ENCODE results near the gene DLX3. TPM values are rescaled to one million over a fixed set of nuclear protein-coding genes. Genes with fewer than 3 reads are reported as not detected.

DLX3 gene
- total RNA-seq (2022; extraction: Qiagen RNA extraction; ENCODE audit: low read depth): 0.07 to 0.12 TPM (median 0.07 TPM) in 3 of 5 replicates, not detected in the others

DNA sequence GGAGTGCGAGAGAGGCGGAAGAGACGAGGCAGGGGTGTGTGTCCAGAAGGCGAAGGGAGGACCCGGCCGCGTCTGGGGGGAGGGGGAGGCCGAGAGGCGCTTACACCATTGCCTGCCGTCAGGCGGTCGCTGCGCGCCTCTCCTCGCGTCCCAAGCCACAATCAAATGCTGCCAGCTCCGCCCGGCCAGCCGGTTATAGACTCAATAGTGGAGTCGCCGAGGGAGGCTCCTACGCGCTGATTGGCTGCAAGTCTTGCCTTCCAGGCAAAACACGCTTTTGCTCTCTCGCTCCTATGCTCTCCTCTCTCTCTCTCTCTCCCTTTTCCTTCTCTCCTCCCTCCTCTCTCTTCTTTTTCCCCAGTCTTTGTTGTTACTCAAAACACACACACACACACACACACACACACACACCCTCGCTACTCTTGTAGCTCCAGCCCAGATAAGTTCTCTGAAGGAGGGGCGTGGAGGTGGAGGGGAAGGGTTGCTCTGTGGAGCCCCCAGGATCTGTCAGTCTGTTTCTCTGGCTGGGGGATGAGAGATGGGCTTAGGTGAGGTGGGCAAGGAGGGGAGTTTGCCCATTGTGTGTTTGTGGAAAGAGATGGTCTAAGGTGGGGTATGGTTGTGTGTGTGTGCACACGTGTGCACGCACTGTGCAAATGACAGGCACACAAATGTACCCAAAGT, at the start of gene DLX3:
Gene DLX3, minus strand, starts transcription at position 170 of the 684 bp plus-strand sequence. CDS start 226 bp downstream, outside the sequence.

DNA sequence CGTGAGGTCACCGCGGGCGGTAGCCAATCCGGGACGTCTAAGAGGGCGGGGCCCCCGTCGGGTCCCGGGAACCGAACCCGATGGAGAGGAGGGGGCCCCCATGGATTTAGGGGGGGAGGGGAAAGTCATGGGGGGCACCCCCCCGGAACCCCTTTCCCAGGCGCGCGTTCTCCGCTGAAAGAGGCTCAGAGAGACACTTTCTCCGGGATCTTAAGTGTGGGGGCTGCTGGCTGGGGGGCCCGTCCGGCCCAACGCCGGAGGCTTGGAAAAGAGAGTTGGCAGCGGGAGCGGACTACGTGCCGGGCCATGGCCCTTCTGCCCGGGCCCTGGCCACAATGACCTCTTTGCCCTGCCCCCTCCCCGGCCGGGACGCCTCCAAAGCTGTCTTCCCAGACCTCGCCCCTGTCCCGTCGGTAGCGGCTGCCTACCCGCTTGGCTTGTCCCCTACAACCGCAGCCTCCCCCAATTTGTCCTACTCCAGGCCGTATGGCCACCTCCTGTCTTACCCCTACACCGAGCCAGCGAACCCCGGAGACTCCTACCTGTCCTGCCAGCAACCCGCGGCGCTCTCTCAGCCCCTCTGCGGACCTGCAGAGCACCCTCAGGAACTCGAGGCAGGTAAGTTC, 25.8 kb downstream of the DLX3 start, which contains the start of gene DLX4:
Gene DLX4, plus strand, starts transcription at position 57 of the 626 bp plus-strand sequence. Its CDS starts 279 bp downstream, at position 336.

Other genes with a start within 250 kb of the DLX3 start
- gene FAM117A, start 231.1 kb downstream of the DLX3 start, total RNA-seq (2022; extraction: Qiagen RNA extraction; ENCODE audit: low read depth): 1.0 to 1.4 TPM (median 1.2 TPM) in 5 replicates
- 24.7 to 29.5 TPM (median 26.8 TPM) in 5 replicates for gene KAT7, start 206.5 kb downstream of the DLX3 start, total RNA-seq (2022; extraction: Qiagen RNA extraction; ENCODE audit: low read depth)
- gene TAC4, start 147.2 kb downstream of the DLX3 start, total RNA-seq (2022; extraction: Qiagen RNA extraction; ENCODE audit: low read depth): not detected in 5 replicates
- 1.9 to 4.5 TPM (median 3.5 TPM) in 5 replicates for gene DLX4, start 26.0 kb downstream of the DLX3 start, total RNA-seq (2022; extraction: Qiagen RNA extraction; ENCODE audit: low read depth)
- 314 to 512 TPM (median 475 TPM) in 5 replicates for gene ITGA3, start 60.9 kb upstream of the DLX3 start, total RNA-seq (2022; extraction: Qiagen RNA extraction; ENCODE audit: low read depth)
- gene PDK2, start 100.1 kb upstream of the DLX3 start, total RNA-seq (2022; extraction: Qiagen RNA extraction; ENCODE audit: low read depth): 13.8 to 22.5 TPM (median 18.4 TPM) in 5 replicates
- 0.37 to 0.61 TPM (median 0.51 TPM) in 5 replicates for gene SAMD14, start 134.9 kb upstream of the DLX3 start, total RNA-seq (2022; extraction: Qiagen RNA extraction; ENCODE audit: low read depth)
- 35.3 to 62.2 TPM (median 57.5 TPM) in 5 replicates for gene PPP1R9B, start 155.5 kb upstream of the DLX3 start, total RNA-seq (2022; extraction: Qiagen RNA extraction; ENCODE audit: low read depth)
- gene SGCA, start 170.8 kb upstream of the DLX3 start, total RNA-seq (2022; extraction: Qiagen RNA extraction; ENCODE audit: low read depth): 0.95 to 1.6 TPM (median 1.2 TPM) in 5 replicates
- gene COL1A1, start 206.4 kb upstream of the DLX3 start, total RNA-seq (2022; extraction: Qiagen RNA extraction; ENCODE audit: low read depth): 4.5 to 10.2 TPM (median 8.2 TPM) in 5 replicates

All from A549 treated with ZK216348 at 1 μM for 4 hours (cell line).